NOMO-1 treated with DMSO at 0.1 percent for 48 hours (cell line): ENCODE results near the gene EPM2AIP1.
"Not testable (repeated sequence)": the region's sequence is repeated elsewhere in the genome, so short reads cannot be mapped to it uniquely, and the experiment has no call there.

Experiments used
- DNase-seq: peaks from one replicate; lab custom pipeline; 2025; ENCODE audit not compliant: unreplicated experiment; lab: John Stamatoyannopoulos, UW

The EPM2AIP1 gene

DNA sequence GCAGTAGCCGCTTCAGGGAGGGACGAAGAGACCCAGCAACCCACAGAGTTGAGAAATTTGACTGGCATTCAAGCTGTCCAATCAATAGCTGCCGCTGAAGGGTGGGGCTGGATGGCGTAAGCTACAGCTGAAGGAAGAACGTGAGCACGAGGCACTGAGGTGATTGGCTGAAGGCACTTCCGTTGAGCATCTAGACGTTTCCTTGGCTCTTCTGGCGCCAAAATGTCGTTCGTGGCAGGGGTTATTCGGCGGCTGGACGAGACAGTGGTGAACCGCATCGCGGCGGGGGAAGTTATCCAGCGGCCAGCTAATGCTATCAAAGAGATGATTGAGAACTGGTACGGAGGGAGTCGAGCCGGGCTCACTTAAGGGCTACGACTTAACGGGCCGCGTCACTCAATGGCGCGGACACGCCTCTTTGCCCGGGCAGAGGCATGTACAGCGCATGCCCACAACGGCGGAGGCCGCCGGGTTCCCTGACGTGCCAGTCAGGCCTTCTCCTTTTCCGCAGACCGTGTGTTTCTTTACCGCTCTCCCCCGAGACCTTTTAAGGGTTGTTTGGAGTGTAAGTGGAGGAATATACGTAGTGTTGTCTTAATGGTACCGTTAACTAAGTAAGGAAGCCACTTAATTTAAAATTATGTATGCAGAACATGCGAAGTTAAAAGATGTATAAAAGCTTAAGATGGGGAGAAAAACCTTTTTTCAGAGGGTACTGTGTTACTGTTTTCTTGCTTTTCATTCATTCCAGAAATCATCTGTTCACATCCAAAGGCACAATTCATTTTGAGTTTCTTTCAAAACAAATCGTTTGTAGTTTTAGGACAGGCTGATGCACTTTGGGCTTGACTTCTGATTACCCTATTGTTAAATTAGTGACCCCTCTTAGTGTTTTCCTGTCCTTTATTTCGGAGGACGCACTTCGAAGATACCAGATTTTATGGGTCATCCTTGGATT, 674 bp upstream of the EPM2AIP1 start, which contains the start of gene MLH1:
MLH1 (plus strand) TSS at position 193 of the 958 bp plus-strand sequence; CDS start at position 223, 30 bp downstream.
- DNase-seq: no peak

DNA sequence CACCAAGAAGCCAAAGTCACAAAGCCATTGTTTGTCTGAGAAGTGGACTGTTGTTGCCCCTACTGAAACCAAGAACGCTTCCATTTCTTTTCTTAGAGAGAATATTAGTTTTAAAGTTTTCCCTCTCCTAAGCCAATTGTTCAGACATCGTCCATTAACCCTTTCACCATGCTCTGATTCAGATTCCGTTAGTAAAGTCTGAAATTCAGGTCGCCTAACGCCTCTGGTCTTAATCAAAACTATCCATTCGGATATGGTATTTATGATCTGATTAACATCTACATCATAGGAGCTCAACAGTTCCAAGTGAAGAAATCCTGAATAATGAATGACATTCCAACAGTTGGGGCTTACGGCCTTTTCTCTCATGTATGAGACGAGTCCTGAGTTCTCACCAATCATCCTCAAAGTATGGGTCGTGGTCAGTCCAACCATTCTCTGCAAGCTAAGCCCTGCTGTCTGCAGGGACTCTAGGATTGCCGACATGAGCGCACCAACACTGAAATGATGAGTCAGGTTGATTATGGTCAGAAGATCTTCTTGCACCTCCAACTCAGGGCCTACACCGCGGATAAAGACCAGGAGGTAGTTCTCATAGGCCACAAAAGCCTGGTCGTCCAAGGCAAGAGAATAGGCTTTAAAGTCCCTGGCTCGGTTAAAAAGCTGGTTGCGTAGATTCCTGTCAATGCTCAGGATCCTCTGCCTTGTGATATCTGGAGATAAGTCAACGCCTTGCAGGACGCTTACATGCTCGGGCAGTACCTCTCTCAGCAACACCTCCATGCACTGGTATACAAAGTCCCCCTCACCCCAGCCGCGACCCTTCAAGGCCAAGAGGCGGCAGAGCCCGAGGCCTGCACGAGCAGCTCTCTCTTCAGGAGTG, 767 bp downstream of the EPM2AIP1 start:
- DNase-seq: no peak

DNA sequence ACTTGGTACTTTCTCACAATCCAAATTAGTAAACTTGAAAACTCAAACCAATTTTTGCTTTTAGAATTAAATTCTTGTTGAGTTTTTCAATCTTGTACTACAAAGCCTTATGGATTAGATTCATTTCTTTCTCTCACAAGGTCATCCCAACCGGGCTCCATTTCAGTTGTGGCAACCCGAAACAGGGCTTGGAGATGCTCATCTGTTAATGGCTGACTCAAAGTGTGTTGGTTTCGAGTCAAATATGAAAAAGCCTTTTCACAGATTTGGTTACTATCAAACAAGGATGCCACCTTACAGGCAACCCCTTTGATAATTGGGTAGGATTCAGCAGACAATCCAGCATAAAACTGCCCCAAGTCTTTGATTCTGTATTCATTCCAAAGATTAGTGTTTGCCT, 1.8 kb downstream of the EPM2AIP1 start:
- DNase-seq: no peak

DNA sequence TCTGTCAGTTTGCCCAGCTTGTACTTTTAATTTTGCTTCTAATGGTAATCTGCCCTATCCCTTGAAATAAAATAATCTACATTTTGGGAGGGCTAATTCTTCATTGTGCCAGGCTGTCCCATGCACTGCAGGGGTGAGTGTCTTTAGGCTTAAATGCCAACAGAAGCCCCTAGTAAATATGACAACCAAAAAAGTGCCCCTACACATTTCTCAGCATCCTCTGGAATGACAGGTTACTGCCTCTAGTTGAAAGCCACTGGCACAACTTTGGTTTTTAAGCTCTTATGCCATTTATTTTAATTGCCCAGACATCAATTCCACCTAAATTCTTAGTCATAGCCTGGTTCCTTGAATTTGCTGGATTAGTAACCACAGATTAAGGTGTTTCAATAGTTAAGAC, 3.4 kb downstream of the EPM2AIP1 start:
- no peak for DNase-seq

DNA sequence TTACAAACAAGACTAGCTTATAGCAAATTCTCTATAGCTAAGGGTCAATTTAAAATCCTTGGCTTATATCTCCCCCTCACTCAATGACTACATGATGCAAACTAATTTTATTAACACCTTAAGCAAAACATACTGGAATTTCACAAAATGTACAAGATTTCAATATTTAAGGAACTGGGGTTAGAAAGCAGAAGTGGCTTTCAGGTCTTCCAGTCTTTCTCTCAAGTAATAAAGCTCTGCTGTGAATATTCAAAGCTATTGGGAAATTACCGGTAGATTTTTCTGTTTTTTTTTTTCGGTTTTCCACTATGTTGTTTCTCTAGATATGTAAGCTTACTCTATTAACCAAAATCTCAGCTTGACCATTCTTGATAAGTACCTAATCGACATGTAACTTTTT, 3.9 kb downstream of the EPM2AIP1 start:
- no peak for DNase-seq

DNA sequence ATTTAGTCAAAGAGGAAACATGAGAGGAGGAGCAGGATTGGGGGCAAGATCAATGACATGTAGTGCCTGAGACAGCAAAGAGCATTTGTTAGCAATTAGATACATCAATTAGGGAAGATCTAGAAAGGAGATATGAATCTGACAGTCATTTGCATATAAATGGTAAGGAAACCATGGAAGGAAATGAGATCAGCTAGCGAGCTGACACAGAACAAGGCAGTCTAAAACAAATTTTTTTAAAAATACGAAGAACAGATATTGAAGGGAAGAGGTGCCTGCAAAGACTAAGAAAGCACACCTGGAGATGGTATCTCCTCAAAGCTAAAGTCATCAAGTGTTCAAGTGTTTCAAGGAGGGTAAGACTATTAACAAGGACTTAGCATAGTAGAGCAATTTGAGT, 4.6 kb downstream of the EPM2AIP1 start:
- no peak for DNase-seq

DNA sequence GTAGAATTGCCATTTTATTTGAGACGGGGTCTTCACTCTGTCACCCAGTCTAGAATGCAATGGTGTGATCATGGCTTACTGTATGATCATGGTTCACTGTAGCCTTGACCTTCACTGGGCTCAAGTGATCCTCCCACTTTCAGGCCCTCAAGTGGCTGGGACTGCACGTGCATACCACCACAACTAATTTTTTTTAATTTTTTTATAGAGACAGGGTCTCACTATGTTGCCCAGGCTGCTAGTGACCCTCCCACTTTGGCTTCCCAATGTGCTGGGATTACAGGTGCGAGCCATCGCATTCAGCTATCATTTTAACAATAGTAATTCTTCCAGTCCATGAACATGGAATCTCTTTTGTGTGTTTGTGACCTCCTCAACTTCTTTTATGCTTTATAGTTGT, 11.9 kb downstream of the EPM2AIP1 start:
- DNase-seq: no peak

DNA sequence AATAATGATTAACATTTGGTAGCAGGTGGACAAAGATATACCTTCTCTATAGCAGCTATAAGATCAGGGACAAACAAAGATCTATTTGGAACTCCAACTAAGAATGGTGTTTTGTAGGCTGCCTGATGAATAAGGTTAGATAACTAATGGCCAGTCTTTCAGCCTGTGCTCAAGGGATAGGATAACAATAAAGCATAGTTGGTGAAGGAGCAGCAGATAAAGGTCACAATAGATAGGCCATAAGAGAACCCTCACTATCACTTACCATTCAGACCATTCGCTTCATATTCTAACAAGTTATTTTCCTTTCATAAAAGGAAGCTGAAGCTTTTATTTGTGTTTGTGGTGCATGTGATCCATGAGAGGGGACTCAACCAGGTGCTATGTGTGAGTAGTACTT, 19.8 kb downstream of the EPM2AIP1 start:
- DNase-seq: no peak

DNA sequence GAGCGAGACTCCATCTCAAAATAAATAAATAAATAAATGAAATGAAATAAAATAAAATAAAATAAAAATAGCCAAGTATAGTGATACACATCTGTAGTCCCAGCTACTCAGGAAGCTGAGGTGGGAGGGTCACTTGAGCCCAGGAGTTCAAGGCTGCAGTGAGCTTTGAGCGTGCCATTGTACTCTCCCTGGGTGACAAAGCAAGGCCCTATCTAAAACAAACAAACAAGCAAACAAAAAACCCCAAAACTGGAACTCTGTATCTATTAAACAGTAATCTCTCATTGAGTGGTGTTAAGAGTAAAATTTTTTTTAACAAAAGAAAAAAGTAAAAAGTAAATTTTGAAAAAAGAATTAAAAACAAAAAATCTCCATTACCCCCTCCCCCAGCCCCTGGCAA, 20.8 kb downstream of the EPM2AIP1 start:
- DNase-seq: no peak

DNA sequence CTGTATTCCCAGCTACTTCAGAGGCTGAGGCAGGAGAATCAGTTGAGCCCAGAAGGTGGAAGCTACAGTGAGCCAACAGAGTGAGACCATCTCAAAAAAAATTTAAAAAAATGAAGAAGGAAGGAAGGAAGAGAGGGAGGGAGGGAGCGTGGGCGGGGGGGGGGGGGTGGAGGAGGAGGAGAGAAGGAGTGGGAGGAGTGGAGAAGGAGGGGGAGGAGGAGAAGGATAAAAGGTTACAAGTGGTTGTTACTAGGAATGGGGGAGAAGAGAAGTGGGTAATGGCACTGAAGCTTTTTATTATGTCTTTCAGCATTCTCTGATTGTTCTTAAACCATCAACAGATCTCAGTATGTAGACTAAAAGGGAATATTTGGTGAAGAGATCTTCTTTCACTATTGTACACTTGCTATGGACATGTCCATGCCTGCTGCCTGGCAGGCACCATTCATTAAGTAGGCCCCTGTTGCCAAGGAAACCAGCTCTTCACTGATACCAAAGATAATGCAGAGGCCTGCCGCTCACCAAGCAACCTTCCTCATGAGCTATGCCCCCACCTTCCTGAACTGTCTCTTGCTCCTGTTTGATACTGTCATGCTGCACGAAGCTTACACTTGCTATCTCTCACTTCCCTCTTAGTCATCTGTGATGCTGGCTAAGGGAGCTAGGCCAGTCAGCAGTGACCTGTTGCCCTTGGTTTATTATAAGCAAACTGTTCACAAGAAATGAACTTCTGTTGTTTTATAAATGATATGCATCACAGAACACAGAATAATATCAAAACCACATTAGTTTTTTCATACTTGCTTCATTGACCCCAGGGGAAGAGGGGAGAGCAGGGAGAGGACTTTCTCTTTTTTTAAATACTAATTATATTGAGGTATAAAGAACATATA, 23.1 kb downstream of the EPM2AIP1 start:
- peak; percentile 88 for DNase-seq

DNA sequence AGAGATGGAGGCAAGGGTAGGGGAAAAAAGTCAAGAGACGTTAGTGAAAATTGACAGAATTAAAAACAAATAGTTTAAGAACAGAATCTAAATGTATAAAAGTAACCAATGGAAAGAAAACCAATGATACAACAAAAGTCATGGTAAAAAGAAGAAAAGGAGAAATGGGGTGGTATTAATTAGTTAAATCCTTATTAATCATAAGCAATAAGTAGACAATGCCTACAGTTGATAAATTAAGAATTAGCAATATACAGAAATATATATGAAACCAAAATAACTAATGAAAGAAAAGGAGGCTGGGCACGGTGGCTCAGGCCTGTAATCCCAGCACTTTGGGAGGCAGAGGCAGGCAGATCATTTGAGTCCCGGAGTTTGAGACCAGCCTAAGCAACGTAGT, 23.8 kb downstream of the EPM2AIP1 start:
- DNase-seq: no peak

DNA sequence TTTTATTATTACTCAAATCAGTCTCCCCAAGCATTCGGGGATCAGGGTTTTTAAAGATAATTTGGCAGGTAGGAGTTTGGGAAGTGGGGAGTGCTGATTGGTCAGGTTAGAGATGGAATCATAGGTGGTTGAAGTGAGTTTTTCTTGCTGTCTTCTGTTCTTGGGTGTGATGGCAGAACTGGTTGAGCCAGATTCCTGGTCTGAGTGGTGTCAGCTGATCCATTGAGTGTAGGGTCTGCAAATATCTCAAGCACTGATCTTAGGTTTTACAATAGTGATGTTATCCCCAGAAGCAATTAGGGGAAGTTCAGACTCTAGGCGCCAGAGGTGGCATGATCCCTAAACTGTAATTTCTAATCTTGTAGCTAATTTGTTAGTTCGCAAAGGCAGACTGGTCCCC, 27.5 kb downstream of the EPM2AIP1 start:
- DNase-seq: no peak

DNA sequence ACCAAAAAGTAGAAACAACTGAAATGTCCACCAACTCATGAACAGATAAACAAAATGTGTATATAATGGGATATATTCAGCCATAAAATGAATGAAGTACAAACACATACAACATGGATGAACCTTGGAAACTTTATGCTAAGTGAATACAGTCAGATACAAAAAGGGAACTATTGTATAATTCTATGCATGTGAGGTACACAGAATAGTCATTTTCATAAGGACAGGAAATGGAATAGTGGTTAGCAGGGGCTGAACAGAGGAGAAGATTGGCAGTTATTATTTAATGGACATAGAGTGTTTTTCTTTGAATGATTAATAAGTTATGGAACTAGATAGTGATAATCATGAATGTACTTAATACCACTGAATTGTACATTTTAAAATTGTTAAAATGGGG, 28.1 kb downstream of the EPM2AIP1 start:
- no peak for DNase-seq

DNA sequence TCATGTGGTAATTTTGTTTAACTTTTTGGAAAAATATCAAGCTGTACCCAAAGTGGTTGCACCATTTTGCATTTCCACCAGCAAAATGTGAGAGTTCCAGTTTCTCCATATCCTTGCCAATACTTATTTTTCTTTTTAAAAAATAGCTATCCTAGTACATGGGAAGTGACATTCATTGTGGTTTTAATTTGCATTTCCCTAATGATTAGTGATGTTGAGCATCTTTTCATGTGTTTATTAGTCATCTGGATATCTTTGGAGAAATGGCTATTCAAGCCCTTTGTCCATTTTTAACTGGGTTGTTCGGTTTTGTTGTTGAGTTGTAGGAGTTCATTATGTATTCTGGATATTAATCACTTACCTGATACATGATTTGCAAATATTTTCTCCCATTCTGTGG, 28.6 kb downstream of the EPM2AIP1 start:
- DNase-seq: no peak

DNA sequence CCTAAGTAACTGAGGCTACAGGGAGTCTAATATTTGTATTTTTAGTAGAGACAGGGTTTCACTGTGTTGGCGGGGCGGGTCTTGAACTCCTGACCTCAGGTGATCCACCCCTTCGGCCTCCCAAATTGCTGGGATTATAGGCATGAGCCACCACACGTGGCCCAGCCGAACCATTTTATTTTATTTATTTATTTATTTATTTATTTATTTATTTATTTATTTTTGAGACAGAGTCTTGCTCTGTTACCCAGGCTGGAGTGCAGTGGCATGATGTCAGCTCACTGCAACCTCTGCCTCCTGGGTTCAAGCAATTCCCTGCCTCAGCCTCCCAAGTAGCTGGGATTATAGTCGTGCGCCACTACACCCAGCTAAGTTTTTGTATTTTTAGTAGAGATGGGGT, 29.9 kb downstream of the EPM2AIP1 start:
- not testable (repeated sequence) for DNase-seq

DNA sequence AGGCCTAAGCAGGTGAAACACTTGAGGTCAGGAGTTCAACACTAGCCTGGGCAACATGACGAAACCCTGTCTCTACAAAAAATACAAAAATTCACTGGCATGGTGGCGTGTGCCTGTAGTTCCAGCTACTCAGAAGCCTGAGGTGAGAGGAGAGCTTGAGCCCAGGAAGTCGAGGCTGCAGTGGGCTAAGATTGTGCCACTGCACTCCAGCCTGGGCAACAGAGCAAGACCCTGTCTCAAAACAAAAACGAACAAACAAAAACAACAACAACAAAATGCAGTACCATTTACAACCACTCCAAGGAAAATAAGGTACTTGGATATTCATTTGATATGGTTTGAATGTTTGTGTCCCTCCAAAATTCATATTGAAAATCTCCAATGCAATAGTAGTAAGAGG, 32.4 kb downstream of the EPM2AIP1 start:
- DNase-seq: no peak

DNA sequence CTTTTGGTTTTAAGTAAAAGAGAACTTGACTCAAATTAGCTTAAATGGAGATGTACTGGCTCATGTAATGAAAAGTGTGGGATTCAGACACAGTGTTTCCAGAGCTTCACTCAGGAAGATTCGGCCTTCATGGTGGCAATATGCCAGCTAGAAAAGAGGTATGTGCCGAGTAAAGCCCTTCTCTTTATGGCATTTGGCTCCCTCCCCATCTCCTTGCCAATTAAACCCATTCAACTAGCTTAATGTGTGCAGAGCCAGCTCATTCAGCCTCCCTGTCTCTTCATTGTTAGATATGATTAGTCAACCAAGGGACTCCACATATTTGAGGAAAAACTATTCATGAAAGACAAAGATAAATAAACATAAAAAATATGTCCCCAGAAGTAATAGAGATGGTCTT, 33.1 kb downstream of the EPM2AIP1 start:
- DNase-seq: no peak

DNA sequence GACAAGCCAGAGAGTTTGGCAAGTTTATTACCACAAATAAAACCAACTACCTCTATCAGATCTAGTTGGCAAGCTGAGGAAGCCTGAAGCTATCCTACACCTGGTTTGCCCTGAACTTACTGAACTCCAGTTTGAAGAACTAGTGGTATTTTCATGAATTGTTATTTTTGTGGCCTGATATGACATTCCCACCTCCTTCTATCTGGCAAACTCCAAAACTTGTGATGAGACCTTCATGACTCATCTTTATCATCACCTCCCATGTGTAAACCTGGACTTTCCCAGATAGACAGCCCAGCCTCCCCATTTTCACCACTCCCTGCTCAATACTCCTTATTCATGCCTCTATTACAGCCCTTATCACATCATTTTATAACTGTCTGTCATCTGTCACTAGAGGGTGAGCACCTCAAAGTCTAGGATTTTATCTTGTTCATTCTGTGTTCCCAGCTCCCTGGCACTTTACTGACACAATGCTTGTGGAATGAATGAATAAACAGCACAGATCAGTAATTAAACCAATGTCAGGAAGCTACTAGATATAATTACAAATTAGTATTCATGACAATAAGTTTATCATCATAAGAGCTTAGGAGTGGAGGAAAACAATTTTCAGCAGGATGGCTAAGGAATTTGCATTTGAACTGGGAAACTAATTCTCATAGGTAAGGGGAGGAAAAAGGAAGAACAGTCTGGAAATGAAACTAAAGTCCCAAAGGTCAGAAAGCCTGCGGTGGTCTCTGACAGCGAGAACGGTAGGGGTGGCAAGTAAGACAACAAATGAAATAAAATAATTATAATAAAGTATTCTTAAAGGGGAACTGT, 34.9 kb downstream of the EPM2AIP1 start:
- no peak for DNase-seq

DNA sequence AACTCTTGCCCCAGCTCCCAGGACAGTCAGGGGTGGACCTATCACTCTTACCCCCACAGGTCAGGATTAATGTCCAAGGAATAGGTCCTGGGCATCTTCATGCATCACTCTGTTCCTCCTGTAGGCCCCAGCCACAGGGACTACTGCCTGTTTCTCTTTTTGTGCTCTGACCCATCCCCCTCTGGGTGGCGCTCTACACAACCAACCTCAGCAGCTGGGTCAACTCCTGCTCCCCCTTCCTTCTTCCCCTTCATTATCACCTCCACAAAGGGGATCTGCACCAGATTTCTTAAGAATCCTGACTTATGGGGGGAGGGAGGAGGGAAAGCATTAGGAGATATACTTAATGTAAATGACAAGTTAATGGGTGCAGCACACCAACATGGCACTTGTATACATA, 35.9 kb downstream of the EPM2AIP1 start:
- no peak for DNase-seq

DNA sequence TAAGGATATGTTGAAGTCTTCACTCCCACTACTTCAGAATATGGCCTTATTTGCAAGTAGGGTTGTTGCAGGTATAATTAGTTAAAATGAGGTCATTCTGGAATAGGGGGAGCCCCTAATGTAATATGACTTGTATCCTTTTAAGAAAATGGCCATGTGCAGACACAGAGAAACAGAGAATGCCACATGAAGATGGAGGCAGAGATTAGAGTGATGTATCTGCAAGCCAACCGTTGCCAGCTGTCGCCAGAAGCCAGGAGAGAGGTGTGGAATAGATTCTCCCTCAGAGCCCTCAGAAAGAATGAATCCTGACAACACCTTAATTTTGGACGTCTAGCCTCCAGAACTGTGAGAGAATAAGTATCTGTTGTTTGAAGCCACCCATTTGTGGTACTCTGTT, 36.8 kb downstream of the EPM2AIP1 start:
- DNase-seq: no peak
